Pancreas (tissue), 10 donors: ENCODE data around the gene HOMER3. TPM values are rescaled to one million over a fixed set of nuclear protein-coding genes. Genes with fewer than 3 reads are reported as not detected.
A peak's percentile ranks its signal among the peaks of the same experiment; 100 is the strongest.

Experiments used
- ATAC-seq, 4 donors: fragments of 200-7000 bp; cut with Tn5 transposase; one replicate each; pipeline versions ENCODE4 v1.8.0 to v1.9.1; 2020; ENCODE audit warnings: mild to moderate bottlenecking in 4 of 4, moderate library complexity in 4 of 4
- DNase-seq, 6 donors: peaks; one replicate each; pipeline ENCODE4 v3.0.0-alpha.2; 2020
- FAIRE-seq: peaks from 2 replicates; lab custom pipeline; 2012; peaks lifted over from hg19 to GRCh38; lab: Jason Lieb, UNC
- H3K27ac ChIP-seq, 4 donors: fragments of 200-600 bp; sonication (generic); 1 replicate in 3 of 4; 2 replicates in 1 of 4; pipeline versions ENCODE4 v1.5.0 to v1.8.0; 2020
- H3K27me3 ChIP-seq, 4 donors: fragments of 200-600 bp; one replicate each; pipeline ENCODE4 v1.8.0; 2021
- H3K36me3 ChIP-seq, 3 donors: fragments of 200-600 bp; sonication (generic) in 1 of 3; one replicate each; pipeline versions ENCODE4 v1.5.0 to v1.8.0; 2020 to 2021
- H3K4me1 ChIP-seq, 3 donors: fragments of 200-600 bp; one replicate each; pipeline ENCODE4 v1.8.0; 2021
- H3K4me3 ChIP-seq, 4 donors: fragments of 200-600 bp; sonication (generic) in 2 of 4; one replicate each; pipeline versions ENCODE4 v1.5.0 to v1.8.0; 2020 to 2021
- H3K9me3 ChIP-seq, 4 donors: fragments of 200-600 bp; one replicate each; pipeline ENCODE4 v1.8.0; 2021
- WGBS, 2 donors: extraction: QIAGEN DNeasy Blood & Tissue Kit; methylation state at CpG; one replicate each; pipeline ENCODE4 v1.1.7; 2013; 5-methylcytosine and 5-hydroxymethylcytosine counted together
- intact Hi-C, 3 donors: fragments of 100-400 bp; cut with DNase I; formaldehyde crosslinking; loops; one replicate each; pipeline versions ENCODE4 v1.11.1 to v1.14.2; 2022
- polyA plus RNA-seq, 2 donors: library from polyadenylated mRNA; stranded (reverse); fragments of 200-250 nt; gene quantifications; one replicate each; pipeline ENCODE4 v1.2.3, GENCODE V29; 2013
- total RNA-seq, 6 donors: library from RNA; stranded (reverse); fragmentation: NEBNext Ultra II Directional in 4 of 6; extraction: Animal tissue kit (Norgen Biotek cat#: 25700) in 4 of 6; gene quantifications; one replicate each; pipeline versions ENCODE4 v1.2.1 to v1.2.4, GENCODE V29; 2021 to 2023
- TF ChIP-seq, protein P1 (sequence below), 4 donors: fragments of 200-600 bp; sonication (generic) in 3 of 4; IDR thresholded peaks; one replicate each; pipeline versions ENCODE4 v1.5.0 to v1.8.0; 2021; ENCODE audit warnings: antibody characterized with exemption in 4 of 4
- donor health status: healthy with polysubstance abuse.
- donor health status: DM: no; HTN: no; CAD: no; lungs with moderate emphysema.
- donor health status: DM: no; HTN: no; CAD: no.
- donor health status: control.
- donor health status: control.
- donor health status: Bipolar disorder and iron deficiency.
- donor health status: DM: yes; HTN: yes; CAD: no.
- donor health status: DM: no; HTN: no; CAD: no.
- donor health status: DM: no; HTN: no; CAD: no.
- donor health status: DM: yes; HTN: yes; CAD: no.

The HOMER3 gene
- total and polyA plus RNA-seq, 8 donors = 3.7 to 24.8 (median 6.0) TPM

DNA sequence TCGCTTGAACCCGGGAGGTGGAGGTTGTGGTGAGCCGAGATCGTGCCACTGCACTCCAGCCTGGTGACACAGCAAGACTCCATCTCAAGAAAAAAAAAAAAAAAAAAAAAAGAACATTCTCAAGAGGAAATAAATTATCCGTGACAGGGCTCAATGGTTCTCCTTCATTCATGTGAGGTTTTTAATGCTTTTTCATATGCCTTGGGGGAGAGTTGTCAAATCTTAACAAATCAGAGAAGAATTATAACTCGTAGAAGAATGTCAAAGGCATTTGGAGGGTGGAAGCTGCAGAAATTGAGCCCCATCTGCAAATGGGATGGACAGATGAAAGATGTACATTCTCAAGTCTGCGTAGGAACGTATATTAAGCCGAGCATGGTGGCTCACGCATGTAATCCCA, 34.9 kb upstream of the HOMER3 start:
- FAIRE-seq = no peak
- WGBS, 2 donors = 79 to 93% methylated on average over 10 of the region's 10 CpGs
- Histone ChIP-seq H3K4me3 (no peak overlapping the region), H3K4me1 (peaks cover 0 to 4% (median 0%) of the 10 kb centered on the region in 3 donors), H3K27me3 (no peaks in the 10 kb centered on the region), H3K9me3 (no peaks in the 10 kb centered on the region), H3K27ac (no peak overlapping the region), H3K36me3 (no peaks in the 10 kb centered on the region)
- DNase-seq = no peak
- TF ChIP-seq, protein P1, sequence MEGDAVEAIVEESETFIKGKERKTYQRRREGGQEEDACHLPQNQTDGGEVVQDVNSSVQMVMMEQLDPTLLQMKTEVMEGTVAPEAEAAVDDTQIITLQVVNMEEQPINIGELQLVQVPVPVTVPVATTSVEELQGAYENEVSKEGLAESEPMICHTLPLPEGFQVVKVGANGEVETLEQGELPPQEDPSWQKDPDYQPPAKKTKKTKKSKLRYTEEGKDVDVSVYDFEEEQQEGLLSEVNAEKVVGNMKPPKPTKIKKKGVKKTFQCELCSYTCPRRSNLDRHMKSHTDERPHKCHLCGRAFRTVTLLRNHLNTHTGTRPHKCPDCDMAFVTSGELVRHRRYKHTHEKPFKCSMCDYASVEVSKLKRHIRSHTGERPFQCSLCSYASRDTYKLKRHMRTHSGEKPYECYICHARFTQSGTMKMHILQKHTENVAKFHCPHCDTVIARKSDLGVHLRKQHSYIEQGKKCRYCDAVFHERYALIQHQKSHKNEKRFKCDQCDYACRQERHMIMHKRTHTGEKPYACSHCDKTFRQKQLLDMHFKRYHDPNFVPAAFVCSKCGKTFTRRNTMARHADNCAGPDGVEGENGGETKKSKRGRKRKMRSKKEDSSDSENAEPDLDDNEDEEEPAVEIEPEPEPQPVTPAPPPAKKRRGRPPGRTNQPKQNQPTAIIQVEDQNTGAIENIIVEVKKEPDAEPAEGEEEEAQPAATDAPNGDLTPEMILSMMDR (IDR thresholded peaks at IDR 0.05) = no peak
- ATAC-seq = no peak
- intact Hi-C loops = no loop called here

DNA sequence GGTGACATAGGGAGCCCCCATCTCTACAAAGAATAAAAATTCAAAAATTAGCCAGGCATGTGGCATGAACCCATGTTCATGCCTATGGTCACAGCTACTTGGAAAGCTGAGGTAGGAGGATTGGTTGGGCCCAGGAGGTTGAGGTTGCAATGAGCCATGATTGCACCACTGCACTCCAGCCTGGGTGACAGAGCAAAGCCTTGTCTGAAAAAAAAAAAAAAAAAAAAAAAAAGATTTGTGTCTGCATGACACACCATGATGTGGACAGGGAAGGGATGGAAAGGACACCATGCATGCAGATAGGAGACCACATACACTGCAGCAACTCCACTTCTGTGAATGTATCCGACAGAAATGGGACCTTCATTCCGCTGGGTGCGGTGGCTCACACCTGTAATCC, 34.0 kb upstream of the HOMER3 start:
- ATAC-seq = no peak
- Histone ChIP-seq H3K27me3 (no peaks in the 10 kb centered on the region), H3K36me3 (no peaks in the 10 kb centered on the region), H3K9me3 (no peaks in the 10 kb centered on the region), H3K4me3 (no peak overlapping the region), H3K4me1 (peaks cover 0 to 4% (median 0%) of the 10 kb centered on the region in 3 donors), H3K27ac (no peak overlapping the region)
- intact Hi-C loops = no loop called here
- FAIRE-seq = no peak
- WGBS, 2 donors = 89 to 95% methylated on average over 3 of the region's 3 CpGs
- DNase-seq = no peak
- TF ChIP-seq, protein P1 (IDR thresholded peaks at IDR 0.05) = no peak

DNA sequence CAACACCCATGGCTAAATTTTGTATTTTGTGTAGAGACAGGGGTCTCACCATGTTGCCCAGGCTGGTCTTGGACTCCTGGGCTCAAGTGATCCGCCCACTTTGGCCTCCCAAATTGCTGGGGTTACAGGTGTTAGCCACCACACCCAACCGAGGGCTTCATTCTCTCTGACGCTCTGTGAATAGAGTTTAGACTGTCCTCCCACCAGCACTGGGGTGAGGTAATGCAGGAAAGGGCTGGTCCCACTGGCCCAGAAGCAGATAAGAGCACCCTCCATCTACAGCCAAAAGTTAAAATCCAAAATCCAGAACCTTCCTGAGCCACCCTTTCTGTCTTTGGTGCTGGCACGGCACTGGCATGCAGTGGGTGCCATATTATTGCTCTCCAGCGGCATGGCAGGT, 31.8 kb upstream of the HOMER3 start:
- Histone ChIP-seq H3K27ac (peak overlapping the region in 1 of 4 donors; percentile 57), H3K27me3 (no peaks in the 10 kb centered on the region), H3K4me3 (no peak overlapping the region), H3K9me3 (no peaks in the 10 kb centered on the region), H3K36me3 (no peaks in the 10 kb centered on the region), H3K4me1 (peaks cover 0 to 4% (median 0%) of the 10 kb centered on the region in 3 donors)
- FAIRE-seq (no peak), ATAC-seq (no peak), DNase-seq (no peak)
- 83 to 91% methylated on average over 5 of the region's 5 CpGs for WGBS, 2 donors
- intact Hi-C loops = no loop called here
- TF ChIP-seq, protein P1 (IDR thresholded peaks at IDR 0.05) = no peak

DNA sequence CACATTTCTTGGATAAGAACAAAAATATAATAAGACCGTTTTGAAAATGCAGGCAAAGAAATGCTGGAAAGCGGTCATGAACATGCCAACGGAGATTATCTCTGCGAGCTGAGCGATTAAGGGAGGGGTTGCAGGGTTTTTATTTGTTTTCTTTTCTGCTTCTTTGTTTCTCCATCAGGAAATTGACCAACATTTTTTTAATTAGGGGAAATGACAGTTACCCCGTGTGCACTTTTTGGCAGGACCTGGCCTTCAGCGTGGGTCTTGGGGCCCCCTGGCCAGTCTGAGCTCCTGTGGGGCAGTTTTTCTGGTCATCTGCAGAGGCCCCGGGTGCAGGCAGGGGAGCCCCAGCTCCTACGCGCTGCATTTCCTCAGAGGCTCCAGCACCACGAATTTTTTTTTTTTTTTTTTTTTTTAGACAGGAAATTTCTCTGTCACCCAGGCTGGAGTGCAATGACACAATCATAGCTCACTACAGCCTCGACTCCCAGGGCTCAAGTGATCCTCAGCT, 31.3 kb upstream of the HOMER3 start:
- peak in 3 of 4 donors; percentile 17 to 44 (median 22) for ATAC-seq
- Histone ChIP-seq H3K36me3 (no peaks in the 10 kb centered on the region), H3K4me1 (peaks cover 0 to 4% (median 0%) of the 10 kb centered on the region in 3 donors), H3K27ac (peak overlapping the region in 2 of 4 donors; percentile 54 to 57), H3K27me3 (no peaks in the 10 kb centered on the region), H3K4me3 (no peak overlapping the region), H3K9me3 (no peaks in the 10 kb centered on the region)
- FAIRE-seq = no peak
- TF ChIP-seq, protein P1 (IDR thresholded peaks at IDR 0.05) = no peak
- 25% methylated on average over 12 of the region's 12 CpGs for WGBS, 2 donors
- no peak for DNase-seq
- intact Hi-C loops = no loop called here

DNA sequence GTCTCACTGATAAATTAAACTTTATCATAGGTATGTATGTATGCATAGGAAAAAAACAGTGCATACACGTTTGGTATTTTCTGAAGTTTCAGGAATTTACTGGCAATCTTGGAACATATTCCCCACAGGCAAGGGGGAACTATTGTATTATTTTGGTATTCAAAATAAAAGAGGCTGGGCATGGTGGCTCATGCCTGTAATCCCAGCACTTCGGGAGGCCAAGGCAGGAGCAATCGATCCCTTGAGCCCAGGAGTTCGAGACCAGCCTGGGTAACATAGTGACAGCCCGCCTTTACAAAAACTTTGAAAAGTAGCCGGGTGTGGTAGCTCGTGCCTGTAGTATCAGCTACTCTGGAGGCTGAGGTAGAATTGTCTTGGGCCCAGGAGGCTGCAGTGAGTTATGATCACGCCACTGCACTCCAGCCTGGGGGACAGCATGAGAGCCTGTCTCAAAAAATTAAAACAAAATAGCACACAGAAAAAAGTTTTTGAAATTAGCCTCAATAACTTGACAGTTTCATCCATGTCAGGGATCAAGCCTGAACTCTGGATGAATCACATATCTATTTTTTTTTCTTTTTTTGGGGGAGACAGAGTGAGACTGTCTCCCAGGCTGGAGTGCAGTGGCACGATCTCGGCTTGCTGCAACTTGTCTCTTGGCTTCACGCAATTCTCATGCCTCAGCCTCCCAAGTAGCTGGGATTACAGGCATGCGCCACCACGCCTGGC, 29.1 kb upstream of the HOMER3 start:
- Histone ChIP-seq H3K9me3 (no peaks in the 10 kb centered on the region), H3K4me1 (peaks cover 0 to 4% (median 0%) of the 10 kb centered on the region in 3 donors), H3K27ac (peak overlapping the region in 2 of 4 donors; percentile 35 to 64), H3K27me3 (no peaks in the 10 kb centered on the region), H3K4me3 (no peak overlapping the region), H3K36me3 (no peaks in the 10 kb centered on the region)
- FAIRE-seq (no peak), DNase-seq (no peak), ATAC-seq (no peak)
- intact Hi-C loops = no loop called here
- WGBS, 2 donors = 79 to 81% methylated on average over 13 of the region's 13 CpGs
- TF ChIP-seq, protein P1 (IDR thresholded peaks at IDR 0.05) = no peak
